Endothelial cell of hepatic sinusoid (primary cell): Measurements from ENCODE around the gene PERM1.
"Not testable (repeated sequence)": the region's sequence is repeated elsewhere in the genome, so short reads cannot be mapped to it uniquely, and the experiment has no call there.

Experiments
- in situ Hi-C: cut with HindIII; loops from 2 replicates; pipeline ENCODE4 v1.10.0; 2017; ENCODE audit warnings: low sequenced_read_pairs

Gene PERM1, protein sequence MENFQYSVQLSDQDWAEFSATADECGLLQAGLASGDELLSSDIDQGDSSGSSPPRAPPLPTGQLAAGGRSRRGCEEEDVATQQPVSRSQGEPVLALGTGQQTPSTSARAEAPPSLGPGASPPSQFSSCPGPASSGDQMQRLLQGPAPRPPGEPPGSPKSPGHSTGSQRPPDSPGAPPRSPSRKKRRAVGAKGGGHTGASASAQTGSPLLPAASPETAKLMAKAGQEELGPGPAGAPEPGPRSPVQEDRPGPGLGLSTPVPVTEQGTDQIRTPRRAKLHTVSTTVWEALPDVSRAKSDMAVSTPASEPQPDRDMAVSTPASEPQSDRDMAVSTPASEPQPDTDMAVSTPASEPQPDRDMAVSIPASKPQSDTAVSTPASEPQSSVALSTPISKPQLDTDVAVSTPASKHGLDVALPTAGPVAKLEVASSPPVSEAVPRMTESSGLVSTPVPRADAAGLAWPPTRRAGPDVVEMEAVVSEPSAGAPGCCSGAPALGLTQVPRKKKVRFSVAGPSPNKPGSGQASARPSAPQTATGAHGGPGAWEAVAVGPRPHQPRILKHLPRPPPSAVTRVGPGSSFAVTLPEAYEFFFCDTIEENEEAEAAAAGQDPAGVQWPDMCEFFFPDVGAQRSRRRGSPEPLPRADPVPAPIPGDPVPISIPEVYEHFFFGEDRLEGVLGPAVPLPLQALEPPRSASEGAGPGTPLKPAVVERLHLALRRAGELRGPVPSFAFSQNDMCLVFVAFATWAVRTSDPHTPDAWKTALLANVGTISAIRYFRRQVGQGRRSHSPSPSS

GRCh38 chr1:981955-982558, at the start of gene PERM1:
TSS of gene PERM1 (minus strand) at chr1:982093. CDS start at chr1:981029, 1,064 bp downstream.
- in situ Hi-C loops = no loop called here

- in situ Hi-C loops = not testable (repeated sequence)
These were observed 49.2 kb upstream of the PERM1 start for GRCh38 chr1:1030867-1031658.

DNA sequence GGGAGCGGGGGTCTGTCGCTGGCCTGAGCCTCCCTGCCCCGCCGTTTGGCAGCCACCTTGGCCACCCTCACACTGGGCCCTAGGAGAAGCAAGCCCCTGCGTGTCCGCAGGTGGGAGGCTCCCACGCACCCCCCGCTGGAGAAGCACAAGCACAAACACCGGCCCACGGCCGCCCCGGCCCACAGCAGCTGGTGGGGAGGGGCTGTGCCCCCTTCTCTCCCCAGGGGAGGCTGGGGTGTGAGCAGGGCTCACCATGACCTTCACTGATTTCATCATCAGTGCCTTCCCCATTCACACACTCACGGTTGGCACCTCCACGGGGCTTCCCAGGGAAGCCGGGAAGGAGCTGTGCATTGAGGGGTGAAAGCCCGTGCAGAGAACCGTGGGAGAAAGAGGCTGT, 45.9 kb upstream of the PERM1 start:
- in situ Hi-C loops = no loop called here

GRCh38 chr1:1026599-1027413, 44.9 kb upstream of the PERM1 start:
- in situ Hi-C loops = no loop called here

- in situ Hi-C loops = no loop called here
These were observed 43.8 kb upstream of the PERM1 start for GRCh38 chr1:1025730-1026129.

GRCh38 chr1:1024771-1025699, 43.1 kb upstream of the PERM1 start:
- in situ Hi-C loops = no loop called here

DNA sequence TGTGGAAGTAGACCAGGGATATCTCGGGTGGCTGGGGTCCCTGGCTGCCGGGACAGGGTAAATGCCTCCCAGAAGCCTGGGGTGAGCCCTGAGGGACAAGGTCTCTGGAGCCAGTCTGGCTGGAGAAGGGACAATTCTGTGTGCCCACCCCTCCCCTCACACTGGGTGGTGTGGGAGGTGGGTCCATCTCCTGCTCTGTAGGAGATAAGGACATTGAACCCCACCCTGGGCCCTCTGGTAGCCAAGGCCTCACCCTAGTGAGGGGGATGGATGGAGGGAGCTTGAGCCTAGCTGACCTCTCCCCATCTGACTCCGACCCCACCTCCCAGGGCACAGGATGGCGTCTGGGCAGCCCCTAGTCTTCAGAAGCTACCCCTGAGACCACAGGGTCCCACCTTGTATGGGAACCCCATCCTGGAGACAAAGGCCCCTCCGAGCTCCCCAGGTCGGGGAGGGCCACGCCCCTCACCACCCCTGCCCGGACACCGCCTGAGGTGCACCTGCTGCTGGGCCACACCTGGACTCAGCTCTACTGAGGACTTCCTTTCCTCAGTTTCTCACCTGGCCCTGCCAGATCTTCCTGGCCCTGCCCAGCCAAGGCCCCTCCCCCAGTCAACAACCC, 42.4 kb upstream of the PERM1 start:
- in situ Hi-C loops = no loop called here

DNA sequence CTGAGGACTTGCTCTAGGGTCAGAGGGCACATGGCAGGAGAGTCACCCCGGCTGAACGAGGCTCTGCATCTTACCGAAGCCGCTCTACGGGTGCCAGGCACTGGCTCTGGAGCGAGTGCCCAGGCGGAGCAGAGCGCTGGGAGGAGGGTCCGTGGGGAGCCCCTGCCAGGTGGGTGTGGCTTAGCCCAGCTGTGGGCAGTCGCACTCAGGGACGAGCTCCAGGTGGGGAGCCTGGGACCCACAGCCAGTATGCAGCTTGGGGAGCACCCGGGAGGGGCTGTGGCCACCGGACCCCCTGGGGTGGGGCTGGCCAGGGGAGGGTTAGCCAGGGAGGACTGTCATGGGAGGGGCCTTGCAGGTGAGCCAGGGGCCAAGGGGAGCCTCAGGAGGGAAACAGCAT, 41.8 kb upstream of the PERM1 start:
- in situ Hi-C loops = no loop called here

GRCh38 chr1:1022302-1023009, 40.6 kb upstream of the PERM1 start:
- in situ Hi-C loops = no loop called here

GRCh38 chr1:1021920-1022259, 40.0 kb upstream of the PERM1 start:
- in situ Hi-C loops = no loop called here

GRCh38 chr1:1021010-1021919, 39.4 kb upstream of the PERM1 start:
- in situ Hi-C loops = no loop called here

- in situ Hi-C loops = no loop called here
These were observed 38.6 kb upstream of the PERM1 start for GRCh38 chr1:1020415-1021009.

- in situ Hi-C loops = no loop called here
These were observed 38.1 kb upstream of the PERM1 start, which contains the start of gene AGRN for GRCh38 chr1:1020000-1020404. TSS of gene AGRN (plus strand) at chr1:1020120. CDS start at chr1:1020173, 53 bp downstream.

DNA sequence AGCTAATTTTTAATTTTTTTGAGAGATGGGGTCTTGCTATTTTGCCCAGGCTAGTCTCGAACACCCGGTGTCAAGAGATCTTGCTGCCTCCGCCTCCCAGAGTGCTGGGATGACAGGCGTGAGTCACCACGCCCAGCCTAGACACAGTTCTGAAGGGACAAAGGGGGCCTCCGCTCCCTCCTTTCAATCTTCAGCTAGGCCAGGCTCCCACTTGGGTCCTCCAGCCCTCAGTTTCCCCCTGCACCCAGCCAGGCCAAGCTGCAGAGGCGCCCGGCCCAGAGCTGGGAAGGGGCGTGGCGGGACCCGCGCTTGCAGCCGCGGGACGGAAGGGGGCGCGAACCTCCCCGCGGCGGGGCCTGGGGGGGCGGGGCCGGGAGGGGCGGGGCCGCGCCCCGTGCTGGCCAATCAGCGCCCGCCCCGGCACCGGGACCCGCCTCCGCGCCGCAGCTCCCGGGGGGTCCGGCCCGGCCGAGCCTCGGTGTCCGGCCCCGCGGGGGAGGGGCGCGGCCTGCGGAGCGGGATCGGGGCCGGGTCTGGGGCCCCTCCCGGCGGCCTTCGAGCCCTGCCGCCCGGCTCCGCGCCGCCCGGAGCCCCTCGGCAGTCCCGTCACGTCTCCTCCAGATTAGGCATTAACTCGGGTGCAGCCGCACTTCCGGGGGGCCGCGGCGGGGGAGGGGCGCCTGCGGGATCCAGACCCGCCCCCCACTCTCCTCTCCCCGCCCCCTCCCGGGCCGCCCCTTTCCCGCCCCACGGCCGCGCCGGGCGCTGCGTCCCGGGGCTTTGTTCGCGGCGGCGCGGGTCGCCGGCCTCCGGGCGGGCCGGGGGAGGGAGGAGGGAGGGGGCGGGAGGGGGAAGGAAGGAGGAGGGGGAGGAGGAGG, 37.5 kb upstream of the PERM1 start:
- in situ Hi-C loops = no loop called here

DNA sequence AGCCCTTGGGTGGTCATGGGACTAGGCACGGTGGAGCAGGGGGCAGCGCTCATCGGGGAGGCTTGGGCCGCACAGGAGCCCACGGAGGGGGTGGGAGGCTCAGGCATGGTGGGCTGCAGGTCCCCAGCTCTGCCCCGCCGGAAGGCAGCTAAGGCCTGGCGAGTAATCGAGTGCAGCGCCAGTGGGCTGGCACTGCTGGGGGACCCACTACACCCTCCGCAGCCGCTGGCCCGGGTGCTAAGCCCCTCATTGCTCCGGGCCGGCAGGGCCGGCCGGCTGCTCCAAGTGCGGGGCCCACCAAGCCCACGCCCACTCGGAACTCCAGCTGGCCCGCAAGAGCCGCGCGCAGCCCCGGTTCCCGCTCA, 36.4 kb upstream of the PERM1 start:
- in situ Hi-C loops = not testable (repeated sequence)
